Fibroblast of mammary gland (primary cell): ENCODE results near the gene DCST1.

Source experiments
- DNase-seq: peaks from one replicate; pipeline ENCODE4 v3.0.0-alpha.2; 2010; ENCODE audit warnings: low read depth
- H3K4me3 ChIP-seq: 2 replicates; pipeline ENCODE4 v1.5.1; 2011; ENCODE audit warnings: low read depth, mild to moderate bottlenecking, low read length, moderate library complexity; ENCODE audit not compliant: control insufficient read depth
- CTCF ChIP-seq: conservative IDR thresholded peaks from 2 replicates; pipeline ENCODE4 v1.5.1; 2011; ENCODE audit warnings: low read depth, low read length, inconsistent platforms; ENCODE audit not compliant: control insufficient read depth, insufficient read depth

Gene DCST1

GRCh38 chr1:155010211-155010918 is 23.3 kb upstream of the DCST1 start:
- no peak for TF ChIP-seq CTCF
- no peak for DNase-seq
- H3K4me3 ChIP-seq = no peak overlapping the region

- TF ChIP-seq CTCF = no peak
- DNase-seq = no peak
- H3K4me3 ChIP-seq = no peak overlapping the region
These were observed 22.6 kb upstream of the DCST1 start for GRCh38 chr1:155011004-155011416.

GRCh38 chr1:155011437-155012025 is 22.1 kb upstream of the DCST1 start:
- no peak for DNase-seq
- no peak for TF ChIP-seq CTCF

GRCh38 chr1:155012026-155012546 is 21.5 kb upstream of the DCST1 start:
- no peak overlapping the region for H3K4me3 ChIP-seq
- peak; percentile 77 for DNase-seq
- no peak for TF ChIP-seq CTCF

More at GRCh38 chr1:155011437-155012025, 22.1 kb upstream of the DCST1 start:
- H3K4me3 ChIP-seq = no peak overlapping the region

GRCh38 chr1:155012776-155013602 is 20.6 kb upstream of the DCST1 start:
- no peak overlapping the region for H3K4me3 ChIP-seq
- TF ChIP-seq CTCF = no peak
- DNase-seq = no peak

- DNase-seq = no peak
- no peak for TF ChIP-seq CTCF
- no peak overlapping the region for H3K4me3 ChIP-seq
These were observed 20.0 kb upstream of the DCST1 start for GRCh38 chr1:155013632-155014031.
